ENCODE measurements around the gene BTNL9. TPM values are rescaled to one million over a fixed set of nuclear protein-coding genes. Genes with fewer than 3 reads are reported as not detected.

The BTNL9 gene
- total RNA-seq, 2 experiments from 2014 or later: not detected

- intact Hi-C loops (cut with micrococcal nuclease): loop anchor here (10.0 kb wide), 1 partner anchor 146 kb away; no protein-coding TSS in a partner anchor
- no peak overlapping the region for H3K4me3 Mint-ChIP-seq
- DNase-seq: no peak
- no peak for TF ChIP-seq CTCF (IDR thresholded peaks at IDR 0.05)
- H3K27ac Mint-ChIP-seq: no peak overlapping the region
- ChIA-PET POLR2A (no interaction called here), CTCF (no interaction called here)
- peaks cover 29% of the 10 kb centered on the region for H3K27me3 Mint-ChIP-seq
- no peaks in the 10 kb centered on the region for H3K4me1 Mint-ChIP-seq (ENCODE audit: low read depth)
- H3K36me3 Mint-ChIP-seq (ENCODE audit: low read depth): no peaks in the 10 kb centered on the region
- peaks cover 17% of the 10 kb centered on the region for H3K9me3 Mint-ChIP-seq
- no peak for ATAC-seq
Measured at GRCh38 chr5:181020688-181021087, 19.4 kb upstream of the BTNL9 start.

- Mint-ChIP-seq H3K27me3 (peaks cover 23% of the 10 kb centered on the region), H3K27ac (no peak overlapping the region), H3K9me3 (peaks cover 17% of the 10 kb centered on the region), H3K36me3 (ENCODE audit: low read depth) (no peaks in the 10 kb centered on the region), H3K4me1 (ENCODE audit: low read depth) (no peaks in the 10 kb centered on the region), H3K4me3 (no peak overlapping the region)
- ChIA-PET CTCF (no interaction called here), POLR2A (no interaction called here)
- ATAC-seq (no peak), DNase-seq (no peak)
- TF ChIP-seq CTCF (IDR thresholded peaks at IDR 0.05): no peak
- intact Hi-C loops (cut with micrococcal nuclease): loop anchor here (10.0 kb wide), 1 partner anchor 150 kb away; no protein-coding TSS in a partner anchor
Measured at GRCh38 chr5:181024245-181025064, 15.6 kb upstream of the BTNL9 start.

- peaks cover 30% of the 10 kb centered on the region for H3K27me3 Mint-ChIP-seq
- POLR2A ChIA-PET: no interaction called here
- TF ChIP-seq CTCF (IDR thresholded peaks at IDR 0.05): no peak
- H3K4me3 Mint-ChIP-seq: no peak overlapping the region
- CTCF ChIA-PET: no interaction called here
- no peak for ATAC-seq
- peaks cover 3% of the 10 kb centered on the region for H3K9me3 Mint-ChIP-seq
- no peak for DNase-seq
- no peak overlapping the region for H3K27ac Mint-ChIP-seq
- intact Hi-C loops (cut with micrococcal nuclease): loop anchor here (10.0 kb wide), 1 partner anchor 153 kb away; no protein-coding TSS in a partner anchor
- no peaks in the 10 kb centered on the region for H3K36me3 Mint-ChIP-seq (ENCODE audit: low read depth)
- no peaks in the 10 kb centered on the region for H3K4me1 Mint-ChIP-seq (ENCODE audit: low read depth)
Measured at GRCh38 chr5:181027452-181028031, 12.5 kb upstream of the BTNL9 start.

- intact Hi-C loops (cut with micrococcal nuclease): loop anchor here (10.0 kb wide), 1 partner anchor 153 kb away; no protein-coding TSS in a partner anchor
- Mint-ChIP-seq H3K4me1 (ENCODE audit: low read depth) (no peaks in the 10 kb centered on the region), H3K4me3 (no peak overlapping the region), H3K36me3 (ENCODE audit: low read depth) (no peaks in the 10 kb centered on the region), H3K9me3 (no peaks in the 10 kb centered on the region), H3K27me3 (peaks cover 29% of the 10 kb centered on the region), H3K27ac (no peak overlapping the region)
- ChIA-PET POLR2A (no interaction called here), CTCF (no interaction called here)
- DNase-seq (no peak), ATAC-seq (no peak)
- no peak for TF ChIP-seq CTCF (IDR thresholded peaks at IDR 0.05)
Measured at GRCh38 chr5:181028032-181028819, 11.8 kb upstream of the BTNL9 start.
